Measurements from ENCODE around the gene SLFN13. TPM values are rescaled to one million over a fixed set of nuclear protein-coding genes. Genes with fewer than 3 reads are reported as not detected.

SLFN13 gene
- total RNA-seq, 1 experiment from 2014 or later, result 19.7 TPM

DNA sequence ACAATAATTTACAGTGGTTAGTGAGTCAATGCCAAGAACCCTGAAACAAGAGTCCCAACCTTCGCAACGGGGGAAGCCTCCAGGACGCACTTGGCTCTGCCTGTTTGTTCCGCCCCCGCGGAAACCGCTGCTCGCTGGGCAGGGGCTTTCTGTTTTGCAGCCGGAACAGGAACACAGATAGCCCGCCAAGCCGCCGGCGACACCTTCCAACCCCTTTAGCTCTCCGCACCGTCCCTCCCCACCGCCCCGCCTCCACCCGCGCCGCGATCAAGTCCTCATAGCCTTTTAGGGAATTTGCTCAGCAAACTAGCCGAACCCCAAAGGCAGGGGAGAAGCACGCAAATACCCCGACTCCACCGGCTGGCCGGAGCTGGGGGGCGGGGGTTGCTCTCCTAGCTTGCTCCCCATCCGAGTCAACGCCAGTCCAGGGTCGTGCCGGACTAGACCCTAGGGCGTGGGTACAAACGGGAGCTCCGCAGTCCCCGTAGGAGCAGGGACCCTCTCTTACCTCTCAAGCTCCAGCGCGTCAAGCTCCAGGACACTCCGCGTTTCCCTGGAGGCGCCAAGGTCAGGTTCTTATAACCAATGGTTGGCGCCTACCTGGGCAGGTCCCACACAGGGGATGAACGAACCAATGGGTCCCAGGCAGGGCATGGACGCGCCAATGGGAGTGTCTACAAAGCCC, at the start of gene SLFN13 (continued):
- TF ChIP-seq, protein P1, sequence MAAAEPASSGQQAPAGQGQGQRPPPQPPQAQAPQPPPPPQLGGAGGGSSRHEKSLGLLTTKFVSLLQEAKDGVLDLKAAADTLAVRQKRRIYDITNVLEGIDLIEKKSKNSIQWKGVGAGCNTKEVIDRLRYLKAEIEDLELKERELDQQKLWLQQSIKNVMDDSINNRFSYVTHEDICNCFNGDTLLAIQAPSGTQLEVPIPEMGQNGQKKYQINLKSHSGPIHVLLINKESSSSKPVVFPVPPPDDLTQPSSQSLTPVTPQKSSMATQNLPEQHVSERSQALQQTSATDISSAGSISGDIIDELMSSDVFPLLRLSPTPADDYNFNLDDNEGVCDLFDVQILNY (CRISPR knock-in tag; IDR thresholded peaks at IDR 0.05), result peak; percentile 83
- no peak for TF ChIP-seq ZNF219 (CRISPR knock-in tag; IDR thresholded peaks at IDR 0.05; ENCODE audit: borderline replicate concordance)
- no peak for TF ChIP-seq KAT7 (CRISPR knock-in tag; IDR thresholded peaks at IDR 0.05; ENCODE audit: borderline replicate concordance)
- TF ChIP-seq, protein P2, sequence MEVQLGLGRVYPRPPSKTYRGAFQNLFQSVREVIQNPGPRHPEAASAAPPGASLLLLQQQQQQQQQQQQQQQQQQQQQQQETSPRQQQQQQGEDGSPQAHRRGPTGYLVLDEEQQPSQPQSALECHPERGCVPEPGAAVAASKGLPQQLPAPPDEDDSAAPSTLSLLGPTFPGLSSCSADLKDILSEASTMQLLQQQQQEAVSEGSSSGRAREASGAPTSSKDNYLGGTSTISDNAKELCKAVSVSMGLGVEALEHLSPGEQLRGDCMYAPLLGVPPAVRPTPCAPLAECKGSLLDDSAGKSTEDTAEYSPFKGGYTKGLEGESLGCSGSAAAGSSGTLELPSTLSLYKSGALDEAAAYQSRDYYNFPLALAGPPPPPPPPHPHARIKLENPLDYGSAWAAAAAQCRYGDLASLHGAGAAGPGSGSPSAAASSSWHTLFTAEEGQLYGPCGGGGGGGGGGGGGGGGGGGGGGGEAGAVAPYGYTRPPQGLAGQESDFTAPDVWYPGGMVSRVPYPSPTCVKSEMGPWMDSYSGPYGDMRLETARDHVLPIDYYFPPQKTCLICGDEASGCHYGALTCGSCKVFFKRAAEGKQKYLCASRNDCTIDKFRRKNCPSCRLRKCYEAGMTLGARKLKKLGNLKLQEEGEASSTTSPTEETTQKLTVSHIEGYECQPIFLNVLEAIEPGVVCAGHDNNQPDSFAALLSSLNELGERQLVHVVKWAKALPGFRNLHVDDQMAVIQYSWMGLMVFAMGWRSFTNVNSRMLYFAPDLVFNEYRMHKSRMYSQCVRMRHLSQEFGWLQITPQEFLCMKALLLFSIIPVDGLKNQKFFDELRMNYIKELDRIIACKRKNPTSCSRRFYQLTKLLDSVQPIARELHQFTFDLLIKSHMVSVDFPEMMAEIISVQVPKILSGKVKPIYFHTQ (CRISPR knock-in tag; IDR thresholded peaks at IDR 0.05), result no peak
- TF ChIP-seq RORB (CRISPR knock-in tag; IDR thresholded peaks at IDR 0.05), result no peak
- no peak for TF ChIP-seq SOX15 (CRISPR knock-in tag; IDR thresholded peaks at IDR 0.05)
- TF ChIP-seq RELA (CRISPR knock-in tag; IDR thresholded peaks at IDR 0.05; ENCODE audit: borderline replicate concordance), result no peak
- no peak for TF ChIP-seq ZNF121 (CRISPR knock-in tag; IDR thresholded peaks at IDR 0.05)
- TF ChIP-seq, protein P3, sequence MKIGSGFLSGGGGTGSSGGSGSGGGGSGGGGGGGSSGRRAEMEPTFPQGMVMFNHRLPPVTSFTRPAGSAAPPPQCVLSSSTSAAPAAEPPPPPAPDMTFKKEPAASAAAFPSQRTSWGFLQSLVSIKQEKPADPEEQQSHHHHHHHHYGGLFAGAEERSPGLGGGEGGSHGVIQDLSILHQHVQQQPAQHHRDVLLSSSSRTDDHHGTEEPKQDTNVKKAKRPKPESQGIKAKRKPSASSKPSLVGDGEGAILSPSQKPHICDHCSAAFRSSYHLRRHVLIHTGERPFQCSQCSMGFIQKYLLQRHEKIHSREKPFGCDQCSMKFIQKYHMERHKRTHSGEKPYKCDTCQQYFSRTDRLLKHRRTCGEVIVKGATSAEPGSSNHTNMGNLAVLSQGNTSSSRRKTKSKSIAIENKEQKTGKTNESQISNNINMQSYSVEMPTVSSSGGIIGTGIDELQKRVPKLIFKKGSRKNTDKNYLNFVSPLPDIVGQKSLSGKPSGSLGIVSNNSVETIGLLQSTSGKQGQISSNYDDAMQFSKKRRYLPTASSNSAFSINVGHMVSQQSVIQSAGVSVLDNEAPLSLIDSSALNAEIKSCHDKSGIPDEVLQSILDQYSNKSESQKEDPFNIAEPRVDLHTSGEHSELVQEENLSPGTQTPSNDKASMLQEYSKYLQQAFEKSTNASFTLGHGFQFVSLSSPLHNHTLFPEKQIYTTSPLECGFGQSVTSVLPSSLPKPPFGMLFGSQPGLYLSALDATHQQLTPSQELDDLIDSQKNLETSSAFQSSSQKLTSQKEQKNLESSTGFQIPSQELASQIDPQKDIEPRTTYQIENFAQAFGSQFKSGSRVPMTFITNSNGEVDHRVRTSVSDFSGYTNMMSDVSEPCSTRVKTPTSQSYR (CRISPR knock-in tag; IDR thresholded peaks at IDR 0.05), result no peak
- TF ChIP-seq, protein P4, sequence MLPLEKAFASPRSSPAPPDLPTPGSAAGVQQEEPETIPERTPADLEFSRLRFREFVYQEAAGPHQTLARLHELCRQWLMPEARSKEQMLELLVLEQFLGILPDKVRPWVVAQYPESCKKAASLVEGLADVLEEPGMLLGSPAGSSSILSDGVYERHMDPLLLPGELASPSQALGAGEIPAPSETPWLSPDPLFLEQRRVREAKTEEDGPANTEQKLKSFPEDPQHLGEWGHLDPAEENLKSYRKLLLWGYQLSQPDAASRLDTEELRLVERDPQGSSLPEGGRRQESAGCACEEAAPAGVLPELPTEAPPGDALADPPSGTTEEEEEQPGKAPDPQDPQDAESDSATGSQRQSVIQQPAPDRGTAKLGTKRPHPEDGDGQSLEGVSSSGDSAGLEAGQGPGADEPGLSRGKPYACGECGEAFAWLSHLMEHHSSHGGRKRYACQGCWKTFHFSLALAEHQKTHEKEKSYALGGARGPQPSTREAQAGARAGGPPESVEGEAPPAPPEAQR (CRISPR knock-in tag; IDR thresholded peaks at IDR 0.05), result no peak
- TF ChIP-seq ATF1 (CRISPR knock-in tag; IDR thresholded peaks at IDR 0.05), result no peak
- TF ChIP-seq ZNF416 (CRISPR knock-in tag; IDR thresholded peaks at IDR 0.05), result no peak
- no peak for TF ChIP-seq MXD4 (CRISPR knock-in tag; IDR thresholded peaks at IDR 0.05; ENCODE audit: borderline replicate concordance)
- peak; percentile 76 for TF ChIP-seq TEAD1 (CRISPR knock-in tag; IDR thresholded peaks at IDR 0.05)
- TF ChIP-seq, protein P5, sequence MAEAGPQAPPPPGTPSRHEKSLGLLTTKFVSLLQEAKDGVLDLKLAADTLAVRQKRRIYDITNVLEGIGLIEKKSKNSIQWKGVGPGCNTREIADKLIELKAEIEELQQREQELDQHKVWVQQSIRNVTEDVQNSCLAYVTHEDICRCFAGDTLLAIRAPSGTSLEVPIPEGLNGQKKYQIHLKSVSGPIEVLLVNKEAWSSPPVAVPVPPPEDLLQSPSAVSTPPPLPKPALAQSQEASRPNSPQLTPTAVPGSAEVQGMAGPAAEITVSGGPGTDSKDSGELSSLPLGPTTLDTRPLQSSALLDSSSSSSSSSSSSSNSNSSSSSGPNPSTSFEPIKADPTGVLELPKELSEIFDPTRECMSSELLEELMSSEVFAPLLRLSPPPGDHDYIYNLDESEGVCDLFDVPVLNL (CRISPR knock-in tag; IDR thresholded peaks at IDR 0.05; ENCODE audit: borderline replicate concordance, low read depth), result no peak; the same call in 1 of the 2 replicates
- TF ChIP-seq ZNF396 (CRISPR knock-in tag; IDR thresholded peaks at IDR 0.05; ENCODE audit: borderline replicate concordance), result no peak
- TF ChIP-seq, protein P6, sequence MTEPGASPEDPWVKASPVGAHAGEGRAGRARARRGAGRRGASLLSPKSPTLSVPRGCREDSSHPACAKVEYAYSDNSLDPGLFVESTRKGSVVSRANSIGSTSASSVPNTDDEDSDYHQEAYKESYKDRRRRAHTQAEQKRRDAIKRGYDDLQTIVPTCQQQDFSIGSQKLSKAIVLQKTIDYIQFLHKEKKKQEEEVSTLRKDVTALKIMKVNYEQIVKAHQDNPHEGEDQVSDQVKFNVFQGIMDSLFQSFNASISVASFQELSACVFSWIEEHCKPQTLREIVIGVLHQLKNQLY (CRISPR knock-in tag; IDR thresholded peaks at IDR 0.05), result no peak
- peak; percentile 90; the same call in 1 of the 2 replicates for TF ChIP-seq ZNF232 (CRISPR knock-in tag; IDR thresholded peaks at IDR 0.05)
- TF ChIP-seq, protein P7, sequence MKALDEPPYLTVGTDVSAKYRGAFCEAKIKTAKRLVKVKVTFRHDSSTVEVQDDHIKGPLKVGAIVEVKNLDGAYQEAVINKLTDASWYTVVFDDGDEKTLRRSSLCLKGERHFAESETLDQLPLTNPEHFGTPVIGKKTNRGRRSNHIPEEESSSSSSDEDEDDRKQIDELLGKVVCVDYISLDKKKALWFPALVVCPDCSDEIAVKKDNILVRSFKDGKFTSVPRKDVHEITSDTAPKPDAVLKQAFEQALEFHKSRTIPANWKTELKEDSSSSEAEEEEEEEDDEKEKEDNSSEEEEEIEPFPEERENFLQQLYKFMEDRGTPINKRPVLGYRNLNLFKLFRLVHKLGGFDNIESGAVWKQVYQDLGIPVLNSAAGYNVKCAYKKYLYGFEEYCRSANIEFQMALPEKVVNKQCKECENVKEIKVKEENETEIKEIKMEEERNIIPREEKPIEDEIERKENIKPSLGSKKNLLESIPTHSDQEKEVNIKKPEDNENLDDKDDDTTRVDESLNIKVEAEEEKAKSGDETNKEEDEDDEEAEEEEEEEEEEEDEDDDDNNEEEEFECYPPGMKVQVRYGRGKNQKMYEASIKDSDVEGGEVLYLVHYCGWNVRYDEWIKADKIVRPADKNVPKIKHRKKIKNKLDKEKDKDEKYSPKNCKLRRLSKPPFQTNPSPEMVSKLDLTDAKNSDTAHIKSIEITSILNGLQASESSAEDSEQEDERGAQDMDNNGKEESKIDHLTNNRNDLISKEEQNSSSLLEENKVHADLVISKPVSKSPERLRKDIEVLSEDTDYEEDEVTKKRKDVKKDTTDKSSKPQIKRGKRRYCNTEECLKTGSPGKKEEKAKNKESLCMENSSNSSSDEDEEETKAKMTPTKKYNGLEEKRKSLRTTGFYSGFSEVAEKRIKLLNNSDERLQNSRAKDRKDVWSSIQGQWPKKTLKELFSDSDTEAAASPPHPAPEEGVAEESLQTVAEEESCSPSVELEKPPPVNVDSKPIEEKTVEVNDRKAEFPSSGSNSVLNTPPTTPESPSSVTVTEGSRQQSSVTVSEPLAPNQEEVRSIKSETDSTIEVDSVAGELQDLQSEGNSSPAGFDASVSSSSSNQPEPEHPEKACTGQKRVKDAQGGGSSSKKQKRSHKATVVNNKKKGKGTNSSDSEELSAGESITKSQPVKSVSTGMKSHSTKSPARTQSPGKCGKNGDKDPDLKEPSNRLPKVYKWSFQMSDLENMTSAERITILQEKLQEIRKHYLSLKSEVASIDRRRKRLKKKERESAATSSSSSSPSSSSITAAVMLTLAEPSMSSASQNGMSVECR (CRISPR knock-in tag; IDR thresholded peaks at IDR 0.05; ENCODE audit: borderline replicate concordance), result no peak; the same call in 1 of the 2 replicates
- TF ChIP-seq, protein P8, sequence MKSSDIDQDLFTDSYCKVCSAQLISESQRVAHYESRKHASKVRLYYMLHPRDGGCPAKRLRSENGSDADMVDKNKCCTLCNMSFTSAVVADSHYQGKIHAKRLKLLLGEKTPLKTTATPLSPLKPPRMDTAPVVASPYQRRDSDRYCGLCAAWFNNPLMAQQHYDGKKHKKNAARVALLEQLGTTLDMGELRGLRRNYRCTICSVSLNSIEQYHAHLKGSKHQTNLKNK (CRISPR knock-in tag; IDR thresholded peaks at IDR 0.05), result no peak
- no peak; the same call in 1 of the 2 replicates for TF ChIP-seq TP53 (CRISPR knock-in tag; IDR thresholded peaks at IDR 0.05)
- TF ChIP-seq, protein P9, sequence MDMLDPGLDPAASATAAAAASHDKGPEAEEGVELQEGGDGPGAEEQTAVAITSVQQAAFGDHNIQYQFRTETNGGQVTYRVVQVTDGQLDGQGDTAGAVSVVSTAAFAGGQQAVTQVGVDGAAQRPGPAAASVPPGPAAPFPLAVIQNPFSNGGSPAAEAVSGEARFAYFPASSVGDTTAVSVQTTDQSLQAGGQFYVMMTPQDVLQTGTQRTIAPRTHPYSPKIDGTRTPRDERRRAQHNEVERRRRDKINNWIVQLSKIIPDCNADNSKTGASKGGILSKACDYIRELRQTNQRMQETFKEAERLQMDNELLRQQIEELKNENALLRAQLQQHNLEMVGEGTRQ (CRISPR knock-in tag; IDR thresholded peaks at IDR 0.05), result no peak
- TF ChIP-seq JAZF1 (CRISPR knock-in tag; IDR thresholded peaks at IDR 0.05), result no peak
